HepG2 (cell line): ENCODE results near the gene TOX4. TPM values are rescaled to one million over a fixed set of nuclear protein-coding genes. Genes with fewer than 3 reads are reported as not detected.

Experiments used
- AKAP8 ChIP-seq: sonication (generic); formaldehyde crosslinking; IDR thresholded peaks from 2 replicates; pipeline ENCODE4 v1.5.1; 2020; ENCODE audit warnings: mild to moderate bottlenecking, missing genetic modification reagents
- ARNTL ChIP-seq: sonication (generic); formaldehyde crosslinking; IDR thresholded peaks from 2 replicates; pipeline ENCODE4 v1.4.0; 2020; ENCODE audit warnings: mild to moderate bottlenecking, missing genetic modification reagents
- CBFB ChIP-seq: sonication (generic); formaldehyde crosslinking; IDR thresholded peaks from 2 replicates; pipeline ENCODE4 v1.4.0; 2020; ENCODE audit warnings: missing genetic modification reagents
- CREBL2 ChIP-seq: sonication (generic); formaldehyde crosslinking; IDR thresholded peaks from 2 replicates; pipeline ENCODE4 v1.8.1; 2023; ENCODE audit warnings: missing genetic modification reagents, mild to moderate bottlenecking, borderline replicate concordance
- DNMT3B ChIP-seq: conservative IDR thresholded peaks from 2 replicates; pipeline ENCODE4 v1.6.1; 2016; ENCODE audit warnings: missing biosample characterization, control low read depth
- ELF1 ChIP-seq: sonication (generic); formaldehyde crosslinking; IDR thresholded peaks from 2 replicates; pipeline ENCODE4 v1.4.0; 2020; ENCODE audit warnings: missing genetic modification reagents
- FOSL2 ChIP-seq: sonication (generic); formaldehyde crosslinking; IDR thresholded peaks from 2 replicates; pipeline ENCODE4 v1.4.0; 2020; ENCODE audit warnings: missing genetic modification reagents
- HOXA9 ChIP-seq: sonication (generic); formaldehyde crosslinking; IDR thresholded peaks from 2 replicates; pipeline ENCODE4 v1.8.1; 2022; ENCODE audit warnings: missing genetic modification reagents, mild to moderate bottlenecking, moderate library complexity, borderline replicate concordance
- PAF1 ChIP-seq: IDR thresholded peaks from 2 replicates; pipeline ENCODE4 v1.6.1; 2016; ENCODE audit warnings: missing genetic modification reagents, missing compliant biosample characterization
- SP2 ChIP-seq: sonication (generic); formaldehyde crosslinking; IDR thresholded peaks from 2 replicates; pipeline ENCODE4 v1.5.1; 2020; ENCODE audit warnings: mild to moderate bottlenecking, missing genetic modification reagents
- SP5 ChIP-seq: IDR thresholded peaks from 2 replicates; pipeline ENCODE4 v1.6.1; 2016; ENCODE audit warnings: low read depth, borderline replicate concordance
- ZNF253 ChIP-seq: sonication (generic); formaldehyde crosslinking; IDR thresholded peaks from 2 replicates; pipeline ENCODE4 v1.8.0; 2022; ENCODE audit warnings: mild to moderate bottlenecking, missing genetic modification reagents, borderline replicate concordance
- ZNF260 ChIP-seq: sonication (generic); formaldehyde crosslinking; IDR thresholded peaks from 2 replicates; pipeline ENCODE4 v1.4.0; 2020; ENCODE audit warnings: missing genetic modification reagents, low read depth, mild to moderate bottlenecking, borderline replicate concordance
- ZNF30 ChIP-seq: sonication (generic); formaldehyde crosslinking; IDR thresholded peaks from 2 replicates; pipeline ENCODE4 v1.5.0; 2020; ENCODE audit warnings: mild to moderate bottlenecking, missing genetic modification reagents
- ZNF382 ChIP-seq: sonication (generic); formaldehyde crosslinking; IDR thresholded peaks from 2 replicates; pipeline ENCODE4 v1.5.0; 2020; ENCODE audit warnings: missing genetic modification reagents, mild to moderate bottlenecking, borderline replicate concordance
- ZNF484 ChIP-seq: sonication (generic); formaldehyde crosslinking; IDR thresholded peaks from 2 replicates; pipeline ENCODE4 v1.5.1; 2020; ENCODE audit warnings: mild to moderate bottlenecking, low read depth, missing genetic modification reagents, borderline replicate concordance
- ZNF510 ChIP-seq: sonication (generic); formaldehyde crosslinking; IDR thresholded peaks from 2 replicates; pipeline ENCODE4 v1.4.0; 2020; ENCODE audit warnings: low read depth, mild to moderate bottlenecking, missing genetic modification reagents
- ZNF549 ChIP-seq: sonication (generic); formaldehyde crosslinking; IDR thresholded peaks from 2 replicates; pipeline ENCODE4 v1.5.0; 2020; ENCODE audit warnings: missing genetic modification reagents
- ZNF616 ChIP-seq: sonication (generic); formaldehyde crosslinking; IDR thresholded peaks from 2 replicates; pipeline ENCODE4 v1.5.0; 2020; ENCODE audit warnings: low read depth, mild to moderate bottlenecking, missing genetic modification reagents
- ZNF672 ChIP-seq: sonication (generic); formaldehyde crosslinking; IDR thresholded peaks from 2 replicates; pipeline ENCODE4 v1.8.1; 2022; ENCODE audit warnings: missing genetic modification reagents
- ZNF724P ChIP-seq: sonication (generic); formaldehyde crosslinking; IDR thresholded peaks from 2 replicates; pipeline ENCODE4 v1.8.0; 2022; ENCODE audit warnings: missing genetic modification reagents, borderline replicate concordance
- ZNF75D ChIP-seq: sonication (generic); formaldehyde crosslinking; IDR thresholded peaks from 2 replicates; pipeline ENCODE4 v1.8.1; 2023; ENCODE audit warnings: missing genetic modification reagents, mild to moderate bottlenecking, borderline replicate concordance
- ZNF773 ChIP-seq: sonication (generic); formaldehyde crosslinking; IDR thresholded peaks from 2 replicates; pipeline ENCODE4 v1.4.0; 2020; ENCODE audit warnings: missing genetic modification reagents, borderline replicate concordance
- polyA plus RNA-seq, 8 experiments: library from polyadenylated mRNA; depleted of rRNA in 3 of 8; stranded (reverse) in 7 of 8; unstranded in 1 of 8; fragments of >200 nt; fragmentation: Illumina TruSeq in 4 of 8; extraction: Trizol in 4 of 8; gene quantifications; 2 replicates each; pipeline versions ENCODE4 v1.2.1 to v1.2.3, GENCODE V29; 2011 to 2016; ENCODE audit warnings: low read depth in 4 of 8, missing spikeins in 1 of 8, mixed read lengths in 1 of 8; ENCODE audit not compliant: insufficient read depth in 1 of 8
- total RNA-seq, 5 experiments: library from RNA; depleted of rRNA; stranded (reverse); fragments of >200 nt; fragmentation: Illumina TruSeq; extraction: Trizol; gene quantifications; 2 replicates each; pipeline ENCODE4 v1.2.3, GENCODE V29; 2016; ENCODE audit warnings: low read depth in 1 of 5
- TF ChIP-seq, protein P1 (sequence below): sonication (generic); formaldehyde crosslinking; IDR thresholded peaks from 2 replicates; pipeline ENCODE4 v1.4.0; 2020; ENCODE audit warnings: missing genetic modification reagents, borderline replicate concordance
- TF ChIP-seq, protein P2 (sequence below): sonication (generic); formaldehyde crosslinking; IDR thresholded peaks from 2 replicates; pipeline ENCODE4 v1.5.0; 2020; ENCODE audit warnings: mild to moderate bottlenecking, missing genetic modification reagents, moderate library complexity

Gene TOX4
- total and polyA plus RNA-seq, 2 of the 13 experiments (the other 11 are each of a cell fraction or from before 2014, with no cell fraction given), result 71.8 to 163 TPM

DNA sequence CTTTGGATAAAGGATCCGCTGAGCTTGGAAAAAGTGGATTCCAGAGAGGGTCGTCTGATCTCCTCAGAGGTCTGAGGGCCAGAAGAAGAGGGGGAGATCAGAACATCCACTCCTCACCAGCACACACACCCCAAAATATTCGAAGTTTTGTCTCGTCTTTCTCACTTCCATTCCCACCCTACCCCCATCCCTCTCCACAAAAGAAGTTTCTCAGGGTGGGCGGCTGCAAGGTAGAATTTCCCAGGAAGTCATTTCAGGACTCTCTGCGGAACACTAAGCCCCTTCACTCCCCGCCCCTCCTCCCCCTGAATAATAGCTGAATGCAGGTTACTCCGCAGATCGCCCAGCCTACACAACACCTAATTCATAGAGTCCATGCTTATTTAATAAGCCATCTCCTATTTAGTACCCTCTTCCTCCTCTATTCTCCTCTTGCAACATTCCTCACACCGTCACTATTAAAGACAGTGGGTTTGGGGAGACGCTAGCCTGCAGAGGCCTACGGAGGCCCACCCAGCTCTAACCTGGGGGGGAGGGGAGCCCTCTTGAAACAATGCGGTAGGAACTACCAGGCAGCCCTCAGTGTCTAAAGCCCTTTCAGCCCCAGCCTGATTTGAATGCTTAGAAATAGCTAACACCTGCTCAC lies 49.8 kb downstream of the TOX4 start (continued):
- TF ChIP-seq FOSL2 (CRISPR knock-in tag) (no peak), ZNF724P (0 out of 2 replicates have a peak, but pooled peaks have one; percentile 9), ZNF549 (no peak), ZNF672 (CRISPR knock-in tag) (no peak), ELF1 (CRISPR knock-in tag) (no peak), ZNF773 (no peak), ZNF253 (CRISPR knock-in tag) (no peak), AKAP8 (no peak), SP2 (no peak), HOXA9 (CRISPR knock-in tag) (no peak), DNMT3B (CRISPR knock-in tag) (0 out of 2 replicates have a peak, but pooled peaks have one; percentile 43), ZNF75D (CRISPR knock-in tag) (no peak), ZNF30 (CRISPR knock-in tag) (no peak), ZNF484 (no peak), CREBL2 (CRISPR knock-in tag) (no peak), SP5 (CRISPR knock-in tag) (no peak), ZNF510 (CRISPR knock-in tag) (no peak), PAF1 (CRISPR knock-in tag) (no peak), ZNF260 (CRISPR knock-in tag) (no peak), CBFB (CRISPR knock-in tag) (no peak), ARNTL (CRISPR knock-in tag) (0 out of 2 replicates have a peak, but pooled peaks have one; percentile 17), ZNF382 (CRISPR knock-in tag) (no peak), ZNF616 (CRISPR knock-in tag) (no peak)
- TF ChIP-seq, protein P1, sequence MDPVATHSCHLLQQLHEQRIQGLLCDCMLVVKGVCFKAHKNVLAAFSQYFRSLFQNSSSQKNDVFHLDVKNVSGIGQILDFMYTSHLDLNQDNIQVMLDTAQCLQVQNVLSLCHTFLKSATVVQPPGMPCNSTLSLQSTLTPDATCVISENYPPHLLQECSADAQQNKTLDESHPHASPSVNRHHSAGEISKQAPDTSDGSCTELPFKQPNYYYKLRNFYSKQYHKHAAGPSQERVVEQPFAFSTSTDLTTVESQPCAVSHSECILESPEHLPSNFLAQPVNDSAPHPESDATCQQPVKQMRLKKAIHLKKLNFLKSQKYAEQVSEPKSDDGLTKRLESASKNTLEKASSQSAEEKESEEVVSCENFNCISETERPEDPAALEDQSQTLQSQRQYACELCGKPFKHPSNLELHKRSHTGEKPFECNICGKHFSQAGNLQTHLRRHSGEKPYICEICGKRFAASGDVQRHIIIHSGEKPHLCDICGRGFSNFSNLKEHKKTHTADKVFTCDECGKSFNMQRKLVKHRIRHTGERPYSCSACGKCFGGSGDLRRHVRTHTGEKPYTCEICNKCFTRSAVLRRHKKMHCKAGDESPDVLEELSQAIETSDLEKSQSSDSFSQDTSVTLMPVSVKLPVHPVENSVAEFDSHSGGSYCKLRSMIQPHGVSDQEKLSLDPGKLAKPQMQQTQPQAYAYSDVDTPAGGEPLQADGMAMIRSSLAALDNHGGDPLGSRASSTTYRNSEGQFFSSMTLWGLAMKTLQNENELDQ (CRISPR knock-in tag), result no peak
- TF ChIP-seq, protein P2, sequence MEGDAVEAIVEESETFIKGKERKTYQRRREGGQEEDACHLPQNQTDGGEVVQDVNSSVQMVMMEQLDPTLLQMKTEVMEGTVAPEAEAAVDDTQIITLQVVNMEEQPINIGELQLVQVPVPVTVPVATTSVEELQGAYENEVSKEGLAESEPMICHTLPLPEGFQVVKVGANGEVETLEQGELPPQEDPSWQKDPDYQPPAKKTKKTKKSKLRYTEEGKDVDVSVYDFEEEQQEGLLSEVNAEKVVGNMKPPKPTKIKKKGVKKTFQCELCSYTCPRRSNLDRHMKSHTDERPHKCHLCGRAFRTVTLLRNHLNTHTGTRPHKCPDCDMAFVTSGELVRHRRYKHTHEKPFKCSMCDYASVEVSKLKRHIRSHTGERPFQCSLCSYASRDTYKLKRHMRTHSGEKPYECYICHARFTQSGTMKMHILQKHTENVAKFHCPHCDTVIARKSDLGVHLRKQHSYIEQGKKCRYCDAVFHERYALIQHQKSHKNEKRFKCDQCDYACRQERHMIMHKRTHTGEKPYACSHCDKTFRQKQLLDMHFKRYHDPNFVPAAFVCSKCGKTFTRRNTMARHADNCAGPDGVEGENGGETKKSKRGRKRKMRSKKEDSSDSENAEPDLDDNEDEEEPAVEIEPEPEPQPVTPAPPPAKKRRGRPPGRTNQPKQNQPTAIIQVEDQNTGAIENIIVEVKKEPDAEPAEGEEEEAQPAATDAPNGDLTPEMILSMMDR (CRISPR knock-in tag), result no peak
